ENCODE results near the gene MYPOP. TPM values are rescaled to one million over a fixed set of nuclear protein-coding genes. Genes with fewer than 3 reads are reported as not detected.

MYPOP gene
- total RNA-seq, 1 experiment from 2014 or later, result 13.6 TPM

DNA sequence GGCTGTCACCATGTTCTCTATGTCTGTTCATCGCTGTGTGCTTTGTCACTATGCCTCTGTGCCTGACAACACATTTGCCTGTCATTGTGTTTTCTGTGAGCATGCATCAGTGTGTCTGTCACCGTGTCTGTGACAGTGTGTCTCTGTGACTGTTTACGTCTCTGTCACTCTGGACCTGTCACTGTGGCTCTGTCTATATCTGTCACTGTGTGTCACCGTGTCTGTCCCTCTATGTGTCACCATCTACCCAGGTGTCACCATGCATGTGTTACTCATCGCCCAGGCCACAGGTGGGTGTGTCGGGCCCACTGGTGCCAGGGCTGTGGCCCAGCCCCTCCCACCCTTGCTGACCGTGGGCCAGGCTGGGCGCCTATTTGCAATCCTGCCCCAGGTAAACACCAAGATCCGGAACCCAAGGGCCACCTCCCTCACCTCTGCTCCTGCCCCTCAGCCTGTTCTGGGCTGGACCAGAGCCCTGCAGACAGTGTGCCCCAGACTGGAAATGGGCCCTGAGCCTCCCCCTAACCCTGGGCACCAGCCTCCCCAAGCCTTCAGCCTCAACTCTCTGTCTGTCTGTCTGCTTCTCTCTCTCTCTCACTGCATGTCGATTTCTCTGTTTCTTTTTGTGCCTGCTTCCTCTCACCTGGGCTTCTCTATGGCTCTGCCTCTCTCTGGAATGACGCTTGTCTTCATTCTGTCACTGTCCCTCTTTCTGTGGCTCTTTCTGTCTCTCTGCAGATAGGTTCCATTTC, 24.2 kb downstream of the MYPOP start:
- POLR2A ChIA-PET (ENCODE audit: unreplicated experiment), result no interaction called here

GRCh38 chr19:45876411-45877197, 25.8 kb downstream of the MYPOP start:
- Histone ChIP-seq H3K27ac (no peak overlapping the region), H3K79me2 (ENCODE audit: low read depth) (no peaks in the 10 kb centered on the region), H3K4me1 (replicated peaks; ENCODE audit: insufficient read depth) (peaks cover 9% of the 10 kb centered on the region; the same call in 1 of the 2 replicates), H3K4me2 (no peak overlapping the region), H3K36me3 (ENCODE audit: low read depth) (no peaks in the 10 kb centered on the region), H4K20me1 (ENCODE audit: insufficient read depth) (no peaks in the 10 kb centered on the region), H3K9me3 (ENCODE audit: insufficient read depth, low read depth) (no peaks in the 10 kb centered on the region), H3F3A (ENCODE audit: insufficient read depth, low read depth) (peaks cover 17% of the 10 kb centered on the region), H2AFZ (no peak overlapping the region), H3K4me3 (no peak overlapping the region), H3K9me2 (ENCODE audit: insufficient read depth) (no peaks in the 10 kb centered on the region), H3K27me3 (ENCODE audit: insufficient read depth, low read depth) (peaks cover 51% of the 10 kb centered on the region)
- CTCF ChIA-PET, result interaction anchor here (0.6 kb wide), 1 partner anchor 76 kb away, joined by 5 read pairs; no protein-coding TSS in a partner anchor
- BruUV-seq (replicated peaks), result no TSS peak
- no peak for TF ChIP-seq EZH2 (IDR thresholded peaks at IDR 0.05; ENCODE audit: low read depth)
- TF ChIP-seq, protein P1, sequence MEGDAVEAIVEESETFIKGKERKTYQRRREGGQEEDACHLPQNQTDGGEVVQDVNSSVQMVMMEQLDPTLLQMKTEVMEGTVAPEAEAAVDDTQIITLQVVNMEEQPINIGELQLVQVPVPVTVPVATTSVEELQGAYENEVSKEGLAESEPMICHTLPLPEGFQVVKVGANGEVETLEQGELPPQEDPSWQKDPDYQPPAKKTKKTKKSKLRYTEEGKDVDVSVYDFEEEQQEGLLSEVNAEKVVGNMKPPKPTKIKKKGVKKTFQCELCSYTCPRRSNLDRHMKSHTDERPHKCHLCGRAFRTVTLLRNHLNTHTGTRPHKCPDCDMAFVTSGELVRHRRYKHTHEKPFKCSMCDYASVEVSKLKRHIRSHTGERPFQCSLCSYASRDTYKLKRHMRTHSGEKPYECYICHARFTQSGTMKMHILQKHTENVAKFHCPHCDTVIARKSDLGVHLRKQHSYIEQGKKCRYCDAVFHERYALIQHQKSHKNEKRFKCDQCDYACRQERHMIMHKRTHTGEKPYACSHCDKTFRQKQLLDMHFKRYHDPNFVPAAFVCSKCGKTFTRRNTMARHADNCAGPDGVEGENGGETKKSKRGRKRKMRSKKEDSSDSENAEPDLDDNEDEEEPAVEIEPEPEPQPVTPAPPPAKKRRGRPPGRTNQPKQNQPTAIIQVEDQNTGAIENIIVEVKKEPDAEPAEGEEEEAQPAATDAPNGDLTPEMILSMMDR (conservative IDR thresholded peaks at IDR 0.05), result no peak
- no peak for DNase-seq
- intact Hi-C loops (cut with micrococcal nuclease; ENCODE audit: unreplicated experiment), result no loop called here
- POLR2A ChIA-PET (ENCODE audit: unreplicated experiment), result no interaction called here

More for the DNA sequence above, 24.2 kb downstream of the MYPOP start:
- H3K79me2 ChIP-seq (ENCODE audit: low read depth), result 0 out of 2 replicates have a peak, but pooled peaks cover 3% of the 10 kb centered on the region
- CTCF ChIA-PET, result no interaction called here
- peaks cover 35% of the 10 kb centered on the region for H3K27me3 ChIP-seq (ENCODE audit: insufficient read depth, low read depth)
- H3K36me3 ChIP-seq (ENCODE audit: low read depth), result no peaks in the 10 kb centered on the region
- H3K9me3 ChIP-seq (ENCODE audit: insufficient read depth, low read depth), result no peaks in the 10 kb centered on the region
- TF ChIP-seq EZH2 (IDR thresholded peaks at IDR 0.05; ENCODE audit: low read depth), result no peak
- TF ChIP-seq, protein P1 (conservative IDR thresholded peaks at IDR 0.05), result no peak
- H3K27ac ChIP-seq, result no peak overlapping the region
- BruUV-seq (replicated peaks), result no TSS peak
- H3K4me3 ChIP-seq, result no peak overlapping the region
- peak overlapping the region; percentile 21 for H3K4me2 ChIP-seq
- peaks cover 15% of the 10 kb centered on the region for H4K20me1 ChIP-seq (ENCODE audit: insufficient read depth)
- H3K9me2 ChIP-seq (ENCODE audit: insufficient read depth), result no peaks in the 10 kb centered on the region
- H2AFZ ChIP-seq, result no peak overlapping the region
- peak; percentile 58 to 67 for DNase-seq
- peaks cover 29% of the 10 kb centered on the region for H3F3A ChIP-seq (ENCODE audit: insufficient read depth, low read depth)
- H3K4me1 ChIP-seq (replicated peaks; ENCODE audit: insufficient read depth), result peaks cover 12% of the 10 kb centered on the region; the same call in 1 of the 2 replicates
- intact Hi-C loops (cut with micrococcal nuclease; ENCODE audit: unreplicated experiment), result no loop called here

DNA sequence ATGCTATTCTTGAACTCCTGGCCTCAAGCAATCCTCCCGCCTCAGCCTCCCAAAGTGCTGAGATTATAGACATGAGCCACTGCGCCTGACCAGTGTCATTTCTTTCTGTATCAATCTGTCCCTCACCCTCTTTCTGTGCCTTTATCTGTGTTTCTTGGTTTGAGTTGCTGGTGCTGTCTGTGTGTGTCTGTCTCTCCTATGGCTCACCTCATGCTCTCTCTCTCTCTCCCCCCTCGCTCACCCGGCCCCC, 26.3 kb downstream of the MYPOP start:
- no peak for TF ChIP-seq EZH2 (IDR thresholded peaks at IDR 0.05; ENCODE audit: low read depth)
- TF ChIP-seq, protein P1 (conservative IDR thresholded peaks at IDR 0.05), result no peak
- no peak for DNase-seq
- Histone ChIP-seq H3K4me3 (no peak overlapping the region), H3K4me1 (replicated peaks; ENCODE audit: insufficient read depth) (peaks cover 9% of the 10 kb centered on the region; the same call in 1 of the 2 replicates), H3K27ac (no peak overlapping the region), H3K9me2 (ENCODE audit: insufficient read depth) (no peaks in the 10 kb centered on the region), H2AFZ (no peak overlapping the region), H3K79me2 (ENCODE audit: low read depth) (no peaks in the 10 kb centered on the region), H4K20me1 (ENCODE audit: insufficient read depth) (no peaks in the 10 kb centered on the region), H3K4me2 (no peak overlapping the region), H3F3A (ENCODE audit: insufficient read depth, low read depth) (peaks cover 17% of the 10 kb centered on the region), H3K36me3 (ENCODE audit: low read depth) (no peaks in the 10 kb centered on the region), H3K9me3 (ENCODE audit: insufficient read depth, low read depth) (no peaks in the 10 kb centered on the region), H3K27me3 (ENCODE audit: insufficient read depth, low read depth) (peaks cover 56% of the 10 kb centered on the region)
- ChIA-PET POLR2A (ENCODE audit: unreplicated experiment) (no interaction called here), CTCF (interaction anchor here (0.6 kb wide), 1 partner anchor 75 kb away, joined by 5 read pairs; no protein-coding TSS in a partner anchor)
- no TSS peak for BruUV-seq (replicated peaks)
- intact Hi-C loops (cut with micrococcal nuclease; ENCODE audit: unreplicated experiment), result no loop called here
